BJ (cell line): ENCODE measurements around the gene WDCP. TPM values are rescaled to one million over a fixed set of nuclear protein-coding genes. Genes with fewer than 3 reads are reported as not detected.
A peak's percentile ranks its signal among the peaks of the same experiment; 100 is the strongest.

Source experiments
- CTCF ChIA-PET: fragments of 350-600 bp; formaldehyde crosslinking; extraction: SDS; loops from one replicate; lab custom pipeline; 2021; ENCODE audit warnings: antibody characterized with exemption, inconsistent platforms; lab: Yijun Ruan, JAX
- POLR2A ChIA-PET: fragments of 300-600 bp; sonication (Branson Sonifier 250); formaldehyde crosslinking; extraction: SDS; loops from one replicate; lab custom pipeline; 2021; ENCODE audit warnings: antibody characterized with exemption; lab: Charles Lee
- DNase-seq: peaks from one replicate; pipeline ENCODE4 v3.0.0-alpha.2; 2011; ENCODE audit warnings: low read depth
- H3K27me3 ChIP-seq: 2 replicates; pipeline ENCODE4 v1.6.0; 2011; ENCODE audit warnings: low read length; ENCODE audit not compliant: control insufficient read depth, insufficient read depth
- H3K36me3 ChIP-seq: 2 replicates; pipeline ENCODE4 v1.5.1; 2011; ENCODE audit warnings: low read length; ENCODE audit not compliant: control insufficient read depth, insufficient read depth
- H3K4me3 ChIP-seq: 2 replicates; pipeline ENCODE4 v1.5.1; 2011; ENCODE audit warnings: low read depth, mild to moderate bottlenecking, control low read depth, low read length
- CTCF ChIP-seq: IDR thresholded peaks from 2 replicates; pipeline ENCODE4 v1.5.1; 2011; ENCODE audit warnings: low read depth, mild to moderate bottlenecking, control low read depth, inconsistent platforms, low read length, moderate library complexity; ENCODE audit not compliant: insufficient read depth
- polyA plus RNA-seq: library from polyadenylated mRNA; depleted of rRNA; stranded (reverse); fragments of >200 nt; gene quantifications from 2 replicates; pipeline ENCODE4 v1.2.3, GENCODE V29; 2011; rRNA removed
- small RNA-seq: library from RNA; depleted of rRNA; stranded (forward); fragments of <200 nt; gene quantifications from one replicate; pipeline ENCODE3, GENCODE V24; 2012; ENCODE audit warnings: low replicate concordance, low read depth; ENCODE audit not compliant: insufficient read length

The WDCP gene
- polyA plus RNA-seq, 1 experiment, result 10.9 TPM

- no peak for DNase-seq
- CTCF ChIA-PET, result no interaction called here
- no peak for TF ChIP-seq CTCF
- POLR2A ChIA-PET, result no interaction called here
- no peaks in the 10 kb centered on the region for H3K27me3 ChIP-seq
- no peaks in the 10 kb centered on the region for H3K36me3 ChIP-seq
- no peak overlapping the region for H3K4me3 ChIP-seq
Observed at GRCh38 chr2:24007693-24008092, 39.5 kb downstream of the WDCP start.

DNA sequence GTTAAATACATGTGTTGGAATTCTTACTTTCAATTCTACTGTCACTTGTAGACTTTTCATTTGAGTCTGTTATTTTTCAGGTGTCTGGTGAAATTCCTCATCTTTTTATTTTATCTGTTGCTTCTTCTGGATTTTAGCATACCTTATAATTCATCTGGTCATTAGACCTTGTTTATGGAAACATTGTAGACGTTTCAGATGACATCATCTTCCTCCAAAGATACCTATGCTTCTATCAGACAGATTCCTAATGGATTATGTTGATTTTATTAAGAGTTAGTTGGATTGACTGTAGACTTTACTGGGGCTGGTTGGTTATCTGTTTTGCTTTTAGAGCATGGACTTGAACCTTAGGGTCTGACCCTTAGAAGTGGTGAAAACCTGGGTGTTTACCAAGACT is 52.6 kb downstream of the WDCP start:
- Histone ChIP-seq H3K27me3 (no peaks in the 10 kb centered on the region), H3K36me3 (no peaks in the 10 kb centered on the region), H3K4me3 (no peak overlapping the region)
- TF ChIP-seq CTCF, result no peak
- no peak for DNase-seq
- ChIA-PET CTCF (no interaction called here), POLR2A (interaction anchor here (0.7 kb wide), 1 partner anchor 26 kb away, joined by 3 read pairs; no protein-coding TSS in a partner anchor)

- H3K36me3 ChIP-seq, result no peaks in the 10 kb centered on the region
- TF ChIP-seq CTCF, result no peak
- no peak for DNase-seq
- POLR2A ChIA-PET, result interaction anchor here (0.7 kb wide), 1 partner anchor 25 kb away, joined by 3 read pairs; no protein-coding TSS in a partner anchor
- no peaks in the 10 kb centered on the region for H3K27me3 ChIP-seq
- H3K4me3 ChIP-seq, result no peak overlapping the region
- CTCF ChIA-PET, result no interaction called here
Observed at GRCh38 chr2:23993736-23994269, 53.4 kb downstream of the WDCP start.

- CTCF ChIA-PET, result interaction anchor here (0.6 kb wide), 2 partner anchors 47 to 169 kb away, joined by 3 to 4 read pairs; no protein-coding TSS in a partner anchor
- no peak for DNase-seq
- TF ChIP-seq CTCF, result no peak
- H3K36me3 ChIP-seq, result no peaks in the 10 kb centered on the region
- no peaks in the 10 kb centered on the region for H3K27me3 ChIP-seq
- POLR2A ChIA-PET, result no interaction called here
- H3K4me3 ChIP-seq, result no peak overlapping the region
Observed at GRCh38 chr2:23992931-23993330, 54.3 kb downstream of the WDCP start.

DNA sequence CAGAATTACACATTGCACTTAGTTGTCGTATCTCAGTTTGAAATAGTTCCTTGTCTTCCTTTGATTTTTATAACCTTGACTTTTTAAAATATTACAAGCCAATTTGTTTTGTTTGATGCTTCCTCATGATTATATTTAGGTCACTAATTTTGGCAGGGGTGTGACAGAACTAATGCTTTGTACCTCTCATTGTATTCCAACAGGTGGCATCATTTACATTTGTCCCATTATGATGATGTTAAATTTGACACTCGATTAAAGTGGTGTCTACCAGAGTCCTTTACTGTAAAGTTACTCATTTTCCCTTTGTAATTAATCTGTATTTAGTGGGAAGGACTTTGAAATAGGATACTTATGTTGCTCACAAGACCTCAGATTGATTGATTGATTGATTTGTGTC is 58.8 kb downstream of the WDCP start:
- Histone ChIP-seq H3K36me3 (no peaks in the 10 kb centered on the region; the same call in none of the 2 replicates), H3K4me3 (no peak overlapping the region), H3K27me3 (no peaks in the 10 kb centered on the region)
- ChIA-PET CTCF (no interaction called here), POLR2A (no interaction called here)
- peak; percentile 34; the same call in 1 of the 2 replicates for TF ChIP-seq CTCF
- no peak for DNase-seq

Small RNAs within 50 kb of the gene (small RNA-seq; reads per million reads assigned to genes)
- not detected for gene RN7SL610P
- gene RNU6-370P, result not detected

Other genes starting within 250 kb of the WDCP start
- 1.5 and 2.9 TPM in 2 replicates for gene ATAD2B, start 120.3 kb downstream of the WDCP start, polyA plus RNA-seq
- gene UBXN2A, start 106.9 kb downstream of the WDCP start, polyA plus RNA-seq, result 5.8 and 7.9 TPM in 2 replicates
- 0.06 and 0.10 TPM in 2 replicates for gene MFSD2B, start 37.3 kb downstream of the WDCP start, polyA plus RNA-seq
- gene FKBP1B, start 2.4 kb upstream of the WDCP start, polyA plus RNA-seq, result 13.5 and 15.9 TPM in 2 replicates
- gene SF3B6, start 28.9 kb upstream of the WDCP start, polyA plus RNA-seq, result 107 and 199 TPM in 2 replicates
- gene TP53I3, start 37.4 kb upstream of the WDCP start, polyA plus RNA-seq, result 37.4 and 45.1 TPM in 2 replicates
- 0.40 and 0.65 TPM in 2 replicates for gene PFN4, start 75.9 kb upstream of the WDCP start, polyA plus RNA-seq
- 4.2 and 7.6 TPM in 2 replicates for gene FAM228B, start 76.1 kb upstream of the WDCP start, polyA plus RNA-seq
- 0.17 and 0.23 TPM in 2 replicates for gene FAM228A, start 127.7 kb upstream of the WDCP start, polyA plus RNA-seq